ENCODE data around the gene ADD1. TPM values are rescaled to one million over a fixed set of nuclear protein-coding genes. Genes with fewer than 3 reads are reported as not detected.

Gene ADD1
- total and polyA plus RNA-seq, 2 of the 13 experiments (the other 11 are each of a cell fraction or from before 2014, with no cell fraction given): 73.9 to 122 TPM

GRCh38 chr4:2800691-2801596 is 42.7 kb upstream of the ADD1 start (continued):
- no peak for TF ChIP-seq NFAT5 (CRISPR knock-in tag; IDR thresholded peaks at IDR 0.05)
- TF ChIP-seq TSC22D2 (CRISPR knock-in tag; IDR thresholded peaks at IDR 0.05; ENCODE audit: borderline replicate concordance): peak; percentile 52; the same call in 1 of the 2 replicates
- TF ChIP-seq ZNF580 (CRISPR knock-in tag; IDR thresholded peaks at IDR 0.05; ENCODE audit: borderline replicate concordance, low read depth): peak; percentile 55; the same call in 1 of the 2 replicates
- peak; percentile 60; the same call in 1 of the 2 replicates for TF ChIP-seq ZNF124 (CRISPR knock-in tag; IDR thresholded peaks at IDR 0.05)
- TF ChIP-seq KDM3A (CRISPR knock-in tag; IDR thresholded peaks at IDR 0.05; ENCODE audit: low read depth): peak; percentile 95; the same call in 1 of the 2 replicates
- no peak for TF ChIP-seq ZNF230 (CRISPR knock-in tag; IDR thresholded peaks at IDR 0.05)
- peak; percentile 44; the same call in 1 of the 2 replicates for TF ChIP-seq HNF4G (IDR thresholded peaks at IDR 0.05; ENCODE audit: borderline replicate concordance, low read depth, low read length)
- TF ChIP-seq HNF4G (CRISPR knock-in tag; IDR thresholded peaks at IDR 0.05; ENCODE audit: borderline replicate concordance, low read depth): peak; percentile 71; the same call in 1 of the 2 replicates
- TF ChIP-seq POLR2AphosphoS5 (IDR thresholded peaks at IDR 0.05; ENCODE audit: low read depth, low read length): peak; percentile 72
- TF ChIP-seq, protein P1, sequence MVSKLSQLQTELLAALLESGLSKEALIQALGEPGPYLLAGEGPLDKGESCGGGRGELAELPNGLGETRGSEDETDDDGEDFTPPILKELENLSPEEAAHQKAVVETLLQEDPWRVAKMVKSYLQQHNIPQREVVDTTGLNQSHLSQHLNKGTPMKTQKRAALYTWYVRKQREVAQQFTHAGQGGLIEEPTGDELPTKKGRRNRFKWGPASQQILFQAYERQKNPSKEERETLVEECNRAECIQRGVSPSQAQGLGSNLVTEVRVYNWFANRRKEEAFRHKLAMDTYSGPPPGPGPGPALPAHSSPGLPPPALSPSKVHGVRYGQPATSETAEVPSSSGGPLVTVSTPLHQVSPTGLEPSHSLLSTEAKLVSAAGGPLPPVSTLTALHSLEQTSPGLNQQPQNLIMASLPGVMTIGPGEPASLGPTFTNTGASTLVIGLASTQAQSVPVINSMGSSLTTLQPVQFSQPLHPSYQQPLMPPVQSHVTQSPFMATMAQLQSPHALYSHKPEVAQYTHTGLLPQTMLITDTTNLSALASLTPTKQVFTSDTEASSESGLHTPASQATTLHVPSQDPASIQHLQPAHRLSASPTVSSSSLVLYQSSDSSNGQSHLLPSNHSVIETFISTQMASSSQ (IDR thresholded peaks at IDR 0.05; ENCODE audit: low read depth): no peak
- TF ChIP-seq, protein P1 (CRISPR knock-in tag; IDR thresholded peaks at IDR 0.05; ENCODE audit: borderline replicate concordance): peak; percentile 81; the same call in 1 of the 2 replicates
- TF ChIP-seq, protein P2, sequence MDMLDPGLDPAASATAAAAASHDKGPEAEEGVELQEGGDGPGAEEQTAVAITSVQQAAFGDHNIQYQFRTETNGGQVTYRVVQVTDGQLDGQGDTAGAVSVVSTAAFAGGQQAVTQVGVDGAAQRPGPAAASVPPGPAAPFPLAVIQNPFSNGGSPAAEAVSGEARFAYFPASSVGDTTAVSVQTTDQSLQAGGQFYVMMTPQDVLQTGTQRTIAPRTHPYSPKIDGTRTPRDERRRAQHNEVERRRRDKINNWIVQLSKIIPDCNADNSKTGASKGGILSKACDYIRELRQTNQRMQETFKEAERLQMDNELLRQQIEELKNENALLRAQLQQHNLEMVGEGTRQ (IDR thresholded peaks at IDR 0.05; ENCODE audit: low read depth, low read length): no peak
- TF ChIP-seq, protein P2 (CRISPR knock-in tag; IDR thresholded peaks at IDR 0.05; ENCODE audit: borderline replicate concordance): no peak
- peak; percentile 69 for TF ChIP-seq KDM2A (CRISPR knock-in tag; IDR thresholded peaks at IDR 0.05; ENCODE audit: borderline replicate concordance, low read depth)
